Heart right ventricle (tissue), 16 donors: ENCODE measurements around the gene CHMP2A. TPM values are rescaled to one million over a fixed set of nuclear protein-coding genes. Genes with fewer than 3 reads are reported as not detected.

Experiments used
- ATAC-seq, 8 donors: fragments of 200-7000 bp; cut with Tn5 transposase; one replicate each; pipeline ENCODE4 v1.9.1; 2020; ENCODE audit warnings: mild to moderate bottlenecking in 8 of 8, moderate library complexity in 8 of 8, moderate number of reproducible peaks in 1 of 8
- DNase-seq, 2 donors: peaks; one replicate each; pipeline ENCODE4 v3.0.0-alpha.2; 2020
- H3K27ac ChIP-seq, 10 donors: fragments of 200-600 bp; sonication (generic) in 2 of 10; one replicate each; pipeline versions ENCODE4 v1.5.0 to v1.8.0; 2020 to 2022; ENCODE audit warnings: mild to moderate bottlenecking in 3 of 10
- H3K27me3 ChIP-seq, 7 donors: fragments of 200-600 bp; one replicate each; pipeline ENCODE4 v1.8.0; 2021 to 2022; ENCODE audit warnings: mild to moderate bottlenecking in 2 of 7
- H3K36me3 ChIP-seq, 9 donors: fragments of 200-600 bp; sonication (generic) in 1 of 9; one replicate each; pipeline versions ENCODE4 v1.5.0 to v1.8.0; 2020 to 2022; ENCODE audit warnings: mild to moderate bottlenecking in 2 of 9
- H3K4me1 ChIP-seq, 9 donors: fragments of 200-600 bp; sonication (generic) in 1 of 9; one replicate each; pipeline versions ENCODE4 v1.5.0 to v1.8.0; 2020 to 2022; ENCODE audit warnings: mild to moderate bottlenecking in 4 of 9
- H3K4me3 ChIP-seq, 10 donors: fragments of 200-600 bp; sonication (generic) in 2 of 10; one replicate each; pipeline versions ENCODE4 v1.5.0 to v1.8.0; 2020 to 2022; ENCODE audit warnings: mild to moderate bottlenecking in 7 of 10, moderate library complexity in 2 of 10
- H3K9me3 ChIP-seq, 11 donors: fragments of 200-600 bp in 10 of 11; sonication (generic) in 2 of 11; one replicate each; pipeline versions ENCODE4 v1.5.0 to v1.8.0; 2013 to 2022; ENCODE audit warnings: mild to moderate bottlenecking in 2 of 11, control low read depth in 1 of 11, moderate library complexity in 1 of 11
- WGBS, 2 donors: extraction: QIAGEN DNeasy Blood & Tissue Kit; methylation state at CpG; one replicate each; pipeline ENCODE4 v1.1.7; 2013; ENCODE audit warnings: inconsistent platforms in 1 of 2; 5-methylcytosine and 5-hydroxymethylcytosine counted together
- intact Hi-C, 10 donors: fragments of 100-400 bp; cut with DNase I; formaldehyde crosslinking; loops; one replicate each; pipeline versions ENCODE4 v1.11.1 to v1.14.2; 2022
- polyA plus RNA-seq, 2 donors: library from polyadenylated mRNA; stranded (reverse); fragments of 200-250 nt; gene quantifications; one replicate each; pipeline ENCODE4 v1.2.3, GENCODE V29; 2013
- total RNA-seq, 10 donors: library from RNA; stranded (reverse); fragmentation: NEBNext Ultra II Directional in 3 of 10; extraction: Animal tissue kit (Norgen Biotek cat#: 25700) in 3 of 10; gene quantifications; one replicate each; pipeline versions ENCODE4 v1.2.1 to v1.2.4, GENCODE V29; 2021 to 2023
- TF ChIP-seq, protein P1 (sequence below), 9 donors: fragments of 200-600 bp; sonication (generic) in 2 of 9; IDR thresholded peaks; one replicate each; pipeline versions ENCODE4 v1.5.0 to v1.8.0; 2021 to 2022; ENCODE audit warnings: antibody characterized with exemption in 9 of 9, mild to moderate bottlenecking in 5 of 9, moderate library complexity in 1 of 9
- donor health status: Arrhythmogenic right ventricular cardiomyopathy.
- donor health status: ischemic (EF 13 %, LVEDD 7.1; RV severe dilation, severe dysfunction).
- donor health status: healthy with polysubstance abuse.
- donor health status: DM: no; HTN: yes; CAD: no.
- donor health status: DM: no; HTN: no; CAD: no.
- donor health status: ischemic (EF 25% LVEDD 6.9; RV normal size, moderate dysfunction).
- donor health status: ischemic (EF 25% LVEDD 5.7; RV mildly dilated, moderate dysfunction).
- donor health status: healthy.
- donor health status: DM: yes; HTN: yes; CAD: no.
- donor health status: Ischemic cardiomyopathy.
- donor health status: ischemic (EF 35%, LVEDD 5.7; RV mildly dilated, moderate dysfunction).
- donor health status: nonischemic (EF 11% LVEDD 7.7; RV severe dilation, severe dysfunction).
- donor health status: DM: yes; HTN: yes; CAD: no.
- donor health status: PGD.
- donor health status: ischemic (EF 29% LVEDD 5.4; RV normal size, mild dysfunction).
- donor health status: nonischemic (EF 23%, LVEDD 6.1; RV moderate dilation, normal function).

CHMP2A gene
- total and polyA plus RNA-seq, 12 donors = 123 to 349 (median 133) TPM

DNA sequence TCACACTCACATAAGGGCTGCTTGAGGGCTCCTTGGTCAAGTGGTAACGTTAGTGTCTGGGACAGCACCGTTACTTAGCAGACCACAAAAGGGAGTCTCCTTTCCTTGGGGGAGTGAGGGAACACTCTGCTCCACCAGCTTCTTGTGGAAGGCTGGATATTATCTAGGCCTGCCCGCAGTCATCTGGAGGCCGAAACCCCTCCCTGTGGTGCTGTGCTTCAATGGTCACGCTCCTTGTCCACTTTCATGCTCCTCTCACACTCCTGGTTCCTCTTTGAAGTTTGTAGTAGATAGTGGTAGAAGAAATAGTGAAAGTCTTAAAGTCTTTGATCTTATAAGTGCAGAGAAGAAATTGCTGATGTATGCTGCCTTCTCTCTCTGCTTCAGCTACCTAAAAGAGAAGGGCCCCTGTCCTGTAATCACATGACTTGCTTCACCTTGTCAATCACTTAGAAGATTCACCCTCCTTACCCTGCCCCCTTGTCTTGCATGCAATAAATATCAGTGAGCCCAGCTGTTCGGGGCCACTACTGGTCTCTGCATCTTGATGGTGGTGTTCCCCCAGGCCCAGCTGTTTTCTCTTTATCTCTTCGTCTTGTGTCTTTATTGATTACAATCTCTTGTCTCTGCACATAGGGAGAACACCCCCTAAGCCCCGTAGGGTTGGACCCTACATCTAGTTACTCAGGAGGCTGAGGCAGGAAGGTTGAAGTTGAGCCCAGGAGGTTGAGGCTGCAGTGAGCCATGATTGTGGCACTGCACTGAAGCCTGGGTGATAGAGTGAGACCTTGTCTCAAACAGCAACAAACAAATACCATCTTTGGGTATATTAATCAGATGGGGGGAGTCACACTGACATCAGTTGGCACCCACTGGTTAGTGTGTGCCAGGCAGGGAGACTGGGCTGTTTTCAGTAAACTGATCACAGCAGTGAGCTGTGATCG, 29.9 kb upstream of the CHMP2A start:
- intact Hi-C loops = no loop called here
- DNase-seq (no peak), ATAC-seq (no peak)
- TF ChIP-seq, protein P1, sequence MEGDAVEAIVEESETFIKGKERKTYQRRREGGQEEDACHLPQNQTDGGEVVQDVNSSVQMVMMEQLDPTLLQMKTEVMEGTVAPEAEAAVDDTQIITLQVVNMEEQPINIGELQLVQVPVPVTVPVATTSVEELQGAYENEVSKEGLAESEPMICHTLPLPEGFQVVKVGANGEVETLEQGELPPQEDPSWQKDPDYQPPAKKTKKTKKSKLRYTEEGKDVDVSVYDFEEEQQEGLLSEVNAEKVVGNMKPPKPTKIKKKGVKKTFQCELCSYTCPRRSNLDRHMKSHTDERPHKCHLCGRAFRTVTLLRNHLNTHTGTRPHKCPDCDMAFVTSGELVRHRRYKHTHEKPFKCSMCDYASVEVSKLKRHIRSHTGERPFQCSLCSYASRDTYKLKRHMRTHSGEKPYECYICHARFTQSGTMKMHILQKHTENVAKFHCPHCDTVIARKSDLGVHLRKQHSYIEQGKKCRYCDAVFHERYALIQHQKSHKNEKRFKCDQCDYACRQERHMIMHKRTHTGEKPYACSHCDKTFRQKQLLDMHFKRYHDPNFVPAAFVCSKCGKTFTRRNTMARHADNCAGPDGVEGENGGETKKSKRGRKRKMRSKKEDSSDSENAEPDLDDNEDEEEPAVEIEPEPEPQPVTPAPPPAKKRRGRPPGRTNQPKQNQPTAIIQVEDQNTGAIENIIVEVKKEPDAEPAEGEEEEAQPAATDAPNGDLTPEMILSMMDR (IDR thresholded peaks at IDR 0.05) = no peak
- Histone ChIP-seq H3K36me3 (peaks cover 0 to 34% (median 10%) of the 10 kb centered on the region in 9 donors), H3K4me1 (peaks cover 0 to 14% (median 6%) of the 10 kb centered on the region in 9 donors), H3K27ac (no peak overlapping the region), H3K9me3 (no peaks in the 10 kb centered on the region), H3K4me3 (no peak overlapping the region), H3K27me3 (no peaks in the 10 kb centered on the region)
- WGBS, 2 donors = 85% methylated on average over 8 to 9 of the region's 9 CpGs

GRCh38 chr19:58582985-58583384, 28.1 kb upstream of the CHMP2A start:
- no peak overlapping the region for H3K27ac ChIP-seq
- H3K36me3 ChIP-seq = peaks cover 0 to 42% (median 10%) of the 10 kb centered on the region in 9 donors
- H3K4me3 ChIP-seq = no peak overlapping the region
- peaks cover 0 to 14% (median 6%) of the 10 kb centered on the region in 9 donors for H3K4me1 ChIP-seq
- intact Hi-C loops = no loop called here
- H3K27me3 ChIP-seq = no peaks in the 10 kb centered on the region
- 94 to 95% methylated on average over 6 of the region's 6 CpGs for WGBS, 2 donors
- DNase-seq (no peak), ATAC-seq (no peak)
- no peaks in the 10 kb centered on the region for H3K9me3 ChIP-seq
- TF ChIP-seq, protein P1 (IDR thresholded peaks at IDR 0.05) = no peak

- Histone ChIP-seq H3K4me1 (peaks cover 0 to 20% (median 8%) of the 10 kb centered on the region in 9 donors), H3K9me3 (no peaks in the 10 kb centered on the region), H3K27me3 (no peaks in the 10 kb centered on the region), H3K4me3 (no peak overlapping the region), H3K36me3 (peaks cover 0 to 42% (median 10%) of the 10 kb centered on the region in 9 donors), H3K27ac (peak overlapping the region in 7 of 10 donors; percentile 20 to 78 (median 51))
- TF ChIP-seq, protein P1 (IDR thresholded peaks at IDR 0.05) = peak; percentile 84 to 99 (median 96)
- 65 to 69% methylated on average over 62 of the region's 62 CpGs for WGBS, 2 donors
- DNase-seq (peak; percentile 88 to 89), ATAC-seq (peak; percentile 86 to 96 (median 93))
- intact Hi-C loops = no loop called here
Observed at GRCh38 chr19:58581227-58582141, 26.6 kb upstream of the CHMP2A start.
